OCI-LY7 (cell line): Measurements from ENCODE around the gene SLC4A5. TPM values are rescaled to one million over a fixed set of nuclear protein-coding genes. Genes with fewer than 3 reads are reported as not detected.
A peak's percentile ranks its signal among the peaks of the same experiment; 100 is the strongest.

Experiments
- BruUV-seq: library from RNA; stranded (reverse); fragments of 400-500 nt; replicated peaks from 2 replicates; lab custom pipeline; 2021; lab: Mats Ljungman, UMichigan
- CTCF ChIA-PET: fragments of 300-600 bp; sonication (Branson Sonifier 250); formaldehyde crosslinking; loops from one replicate; lab custom pipeline; 2022; ENCODE audit warnings: antibody characterized with exemption; ENCODE audit not compliant: unreplicated experiment; lab: Charles Lee
- POLR2A ChIA-PET: fragments of 300-600 bp; sonication (Branson Sonifier 250); formaldehyde crosslinking; loops from one replicate; lab custom pipeline; 2022; ENCODE audit warnings: antibody characterized with exemption; lab: Charles Lee
- DNase-seq: peaks from one replicate; pipeline ENCODE4 v3.0.0-alpha.2; 2015; ENCODE audit warnings: low spot score
- H2AFZ ChIP-seq: fragments of 200-600 bp; sonication (generic), shearing (Covaris generic); 2 replicates; pipeline ENCODE4 v1.6.1; 2014; ENCODE audit warnings: mild to moderate bottlenecking, antibody characterized with exemption, low read length, moderate library complexity
- H3K27ac ChIP-seq: fragments of 200-600 bp; sonication (generic); 2 replicates; pipeline ENCODE4 v1.5.1; 2014; ENCODE audit warnings: mixed run types, low read depth, mild to moderate bottlenecking, moderate library complexity, low read length, inconsistent platforms; ENCODE audit not compliant: poor library complexity, severe bottlenecking
- H3K36me3 ChIP-seq: fragments of 200-600 bp; sonication (generic); 2 replicates; pipeline ENCODE4 v1.6.1; 2014; ENCODE audit warnings: mild to moderate bottlenecking, antibody characterized with exemption, low read length, moderate library complexity, mixed read lengths; ENCODE audit not compliant: insufficient read depth
- H3K4me1 ChIP-seq: fragments of 200-600 bp; sonication (generic); 2 replicates; pipeline ENCODE4 v1.5.1; 2014; ENCODE audit warnings: mild to moderate bottlenecking, low read length; ENCODE audit not compliant: insufficient read depth, poor library complexity, severe bottlenecking
- H3K4me2 ChIP-seq: fragments of 200-600 bp; sonication (generic); 2 replicates; pipeline ENCODE4 v1.6.1; 2014; ENCODE audit warnings: mild to moderate bottlenecking, low read length
- H3K4me3 ChIP-seq: fragments of 200-600 bp; sonication (generic); 2 replicates; pipeline ENCODE4 v1.5.1; 2014; ENCODE audit warnings: mild to moderate bottlenecking, low read depth, low read length; ENCODE audit not compliant: poor library complexity, severe bottlenecking
- H3K79me2 ChIP-seq: fragments of 200-600 bp; sonication (generic); 2 replicates; pipeline ENCODE4 v1.6.1; 2016; ENCODE audit warnings: low read depth, mild to moderate bottlenecking, low read length, moderate library complexity, mixed read lengths; ENCODE audit not compliant: insufficient read depth
- H3K9me2 ChIP-seq: fragments of 200-600 bp; sonication (generic); 2 replicates; pipeline ENCODE4 v1.6.1; 2016; ENCODE audit warnings: mild to moderate bottlenecking, low read length, mixed read lengths; ENCODE audit not compliant: insufficient read depth
- H3K9me3 ChIP-seq: fragments of 200-600 bp; sonication (generic); 2 replicates; pipeline ENCODE4 v1.6.1; 2014; ENCODE audit warnings: mild to moderate bottlenecking, mixed run types, low read length, mixed read lengths
- H4K20me1 ChIP-seq: fragments of 200-600 bp; sonication (generic); 2 replicates; pipeline ENCODE4 v1.6.1; 2014; ENCODE audit warnings: mild to moderate bottlenecking, antibody characterized with exemption, low read length, moderate library complexity, mixed read lengths; ENCODE audit not compliant: insufficient read depth
- EZH2phosphoT487 ChIP-seq: fragments of 200-600 bp; sonication (generic); IDR thresholded peaks from 2 replicates; pipeline ENCODE4 v1.6.1; 2018; ENCODE audit warnings: low read depth, borderline replicate concordance, mild to moderate bottlenecking, mixed run types, antibody characterized with exemption, low read length, moderate library complexity, mixed read lengths
- intact Hi-C: fragments of 100-400 bp; cut with micrococcal nuclease; formaldehyde crosslinking; loops from one replicate; pipeline ENCODE4 v1.10.0; 2022; ENCODE audit not compliant: unreplicated experiment
- total RNA-seq, 2 experiments: library from RNA; depleted of rRNA in 1 of 2; stranded (reverse); fragments of >200 nt in 1 of 2; shearing (Covaris generic) in 1 of 2; gene quantifications; 2 replicates each; pipeline ENCODE4 v1.2.3, GENCODE V29; 2014 to 2022
- TF ChIP-seq, protein P1 (sequence below): fragments of 200-600 bp; sonication (generic); conservative IDR thresholded peaks from 2 replicates; pipeline ENCODE4 v1.5.1; 2014; ENCODE audit warnings: mild to moderate bottlenecking, antibody characterized with exemption, low read length, moderate library complexity, mixed read lengths

The SLC4A5 gene
- total RNA-seq, 2 experiments from 2014 or later: 1.2 to 7.0 TPM

DNA sequence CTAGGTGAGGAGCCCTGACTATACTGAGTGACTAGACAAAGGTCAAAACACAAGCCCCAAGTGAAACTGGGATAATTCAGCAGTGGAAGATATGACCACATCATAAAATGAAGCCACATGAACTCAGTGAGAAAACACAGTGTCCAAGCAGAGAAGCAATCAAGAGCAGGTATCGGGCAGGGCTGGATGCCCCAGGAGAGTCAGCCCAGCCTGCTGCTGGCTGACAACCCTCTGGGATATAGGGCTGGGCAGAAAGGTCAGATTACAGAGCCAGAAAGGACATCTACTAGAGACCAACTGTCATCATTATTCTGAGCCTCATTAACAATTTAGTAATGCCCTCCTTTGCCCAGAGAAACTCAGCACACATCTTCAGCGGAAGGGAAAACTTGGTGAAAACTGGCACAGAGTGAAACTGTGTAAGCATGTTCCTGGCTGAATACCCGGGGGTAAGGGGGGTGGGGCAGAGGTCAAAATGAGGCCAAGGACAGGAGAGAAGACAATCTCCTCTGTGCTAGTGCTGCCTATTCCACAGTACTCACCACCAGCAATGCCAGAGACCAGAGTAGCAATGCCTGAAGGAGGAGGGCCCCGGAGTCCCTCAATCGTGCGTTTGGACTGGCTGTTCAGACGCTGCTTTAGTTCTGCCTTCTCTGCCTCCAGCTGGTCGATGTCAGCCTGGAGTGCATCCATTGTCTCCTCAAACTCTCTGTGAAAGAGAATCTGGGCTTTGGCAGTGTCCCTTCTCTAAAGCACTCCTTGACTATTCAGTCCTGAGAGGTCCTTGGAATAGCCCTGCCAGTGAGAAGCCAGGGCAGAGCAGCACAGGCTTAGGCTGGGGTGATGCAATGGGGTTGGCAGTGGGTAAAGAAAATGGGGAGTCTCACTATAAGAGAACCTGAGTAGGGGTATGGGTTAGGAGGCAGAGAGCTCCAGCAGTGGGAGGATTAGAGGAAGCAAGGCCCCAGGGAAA is 21.6 kb upstream of the SLC4A5 start:
- H3K27ac ChIP-seq: no peak overlapping the region
- H4K20me1 ChIP-seq: no peaks in the 10 kb centered on the region
- no peaks in the 10 kb centered on the region for H3K4me1 ChIP-seq
- H3K9me3 ChIP-seq: no peaks in the 10 kb centered on the region
- BruUV-seq: no TSS peak
- POLR2A ChIA-PET: no interaction called here
- no peaks in the 10 kb centered on the region for H3K79me2 ChIP-seq
- peaks cover 97% of the 10 kb centered on the region for H3K36me3 ChIP-seq
- H3K9me2 ChIP-seq: no peaks in the 10 kb centered on the region
- no peak for TF ChIP-seq EZH2phosphoT487
- TF ChIP-seq, protein P1, sequence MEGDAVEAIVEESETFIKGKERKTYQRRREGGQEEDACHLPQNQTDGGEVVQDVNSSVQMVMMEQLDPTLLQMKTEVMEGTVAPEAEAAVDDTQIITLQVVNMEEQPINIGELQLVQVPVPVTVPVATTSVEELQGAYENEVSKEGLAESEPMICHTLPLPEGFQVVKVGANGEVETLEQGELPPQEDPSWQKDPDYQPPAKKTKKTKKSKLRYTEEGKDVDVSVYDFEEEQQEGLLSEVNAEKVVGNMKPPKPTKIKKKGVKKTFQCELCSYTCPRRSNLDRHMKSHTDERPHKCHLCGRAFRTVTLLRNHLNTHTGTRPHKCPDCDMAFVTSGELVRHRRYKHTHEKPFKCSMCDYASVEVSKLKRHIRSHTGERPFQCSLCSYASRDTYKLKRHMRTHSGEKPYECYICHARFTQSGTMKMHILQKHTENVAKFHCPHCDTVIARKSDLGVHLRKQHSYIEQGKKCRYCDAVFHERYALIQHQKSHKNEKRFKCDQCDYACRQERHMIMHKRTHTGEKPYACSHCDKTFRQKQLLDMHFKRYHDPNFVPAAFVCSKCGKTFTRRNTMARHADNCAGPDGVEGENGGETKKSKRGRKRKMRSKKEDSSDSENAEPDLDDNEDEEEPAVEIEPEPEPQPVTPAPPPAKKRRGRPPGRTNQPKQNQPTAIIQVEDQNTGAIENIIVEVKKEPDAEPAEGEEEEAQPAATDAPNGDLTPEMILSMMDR: no peak
- no peak overlapping the region for H3K4me3 ChIP-seq
- H2AFZ ChIP-seq: no peak overlapping the region
- intact Hi-C loops: no loop called here
- CTCF ChIA-PET: no interaction called here
- no peak for DNase-seq
- no peak overlapping the region for H3K4me2 ChIP-seq

DNA sequence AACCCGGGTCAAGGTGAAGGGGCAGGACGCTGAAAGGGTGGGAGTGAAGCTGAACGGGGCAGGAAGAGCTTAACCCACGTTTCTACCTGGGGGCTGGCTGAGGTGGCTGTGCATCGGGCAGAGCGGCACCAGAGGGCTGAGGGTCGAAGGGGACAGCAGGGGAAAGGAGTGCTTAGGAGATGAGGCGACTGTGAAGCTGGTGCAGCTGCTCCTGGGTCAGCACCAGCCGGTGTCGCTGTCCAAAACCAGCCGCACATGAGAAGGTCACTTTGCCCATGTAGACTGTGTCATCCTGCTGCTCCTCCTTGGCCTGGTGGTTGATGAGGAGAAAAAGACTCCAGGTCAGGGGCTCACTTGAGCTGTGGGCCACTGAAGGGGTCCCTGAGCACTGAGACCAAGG is 18.1 kb upstream of the SLC4A5 start:
- no peaks in the 10 kb centered on the region for H3K79me2 ChIP-seq
- H3K9me3 ChIP-seq: no peaks in the 10 kb centered on the region
- H3K9me2 ChIP-seq: no peaks in the 10 kb centered on the region
- no peak overlapping the region for H3K27ac ChIP-seq
- no peak overlapping the region for H3K4me3 ChIP-seq
- H3K4me2 ChIP-seq: no peak overlapping the region
- H3K36me3 ChIP-seq: peaks cover 87% of the 10 kb centered on the region
- no peaks in the 10 kb centered on the region for H4K20me1 ChIP-seq
- POLR2A ChIA-PET: no interaction called here
- no peak for DNase-seq
- H3K4me1 ChIP-seq: no peaks in the 10 kb centered on the region
- no peak overlapping the region for H2AFZ ChIP-seq
- TF ChIP-seq, protein P1: no peak
- CTCF ChIA-PET: no interaction called here
- TSS peak; percentile 74 for BruUV-seq
- intact Hi-C loops: no loop called here

DNA sequence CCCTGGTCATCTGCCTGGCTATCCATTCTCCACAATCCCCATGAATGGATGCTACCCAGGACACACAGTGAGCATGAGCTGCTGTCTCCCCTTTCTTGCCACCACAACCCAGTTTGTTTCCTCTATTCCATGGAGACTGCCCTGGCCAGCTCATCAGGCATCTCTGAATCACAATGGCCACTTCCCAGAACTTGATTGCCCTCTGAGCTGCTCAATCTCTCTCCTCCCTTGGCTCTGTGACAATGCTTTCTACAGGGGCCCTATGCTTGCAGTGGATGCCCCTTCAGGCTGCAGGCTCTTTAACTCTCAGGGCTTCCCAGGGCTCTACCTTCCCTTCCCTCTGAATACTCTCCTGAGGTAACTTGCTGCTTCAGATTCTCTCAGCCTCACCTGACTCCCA is 14.4 kb upstream of the SLC4A5 start:
- POLR2A ChIA-PET: interaction anchor here (1.1 kb wide), 1 partner anchor 108 kb away, joined by 3 read pairs; no protein-coding TSS in a partner anchor
- no peaks in the 10 kb centered on the region for H3K79me2 ChIP-seq
- no peaks in the 10 kb centered on the region for H3K9me3 ChIP-seq
- CTCF ChIA-PET: no interaction called here
- H4K20me1 ChIP-seq: no peaks in the 10 kb centered on the region
- intact Hi-C loops: no loop called here
- no peak overlapping the region for H3K27ac ChIP-seq
- no TSS peak for BruUV-seq
- no peak overlapping the region for H3K4me3 ChIP-seq
- H3K36me3 ChIP-seq: peaks cover 56% of the 10 kb centered on the region
- no peak overlapping the region for H2AFZ ChIP-seq
- no peaks in the 10 kb centered on the region for H3K9me2 ChIP-seq
- TF ChIP-seq EZH2phosphoT487: no peak
- TF ChIP-seq, protein P1: no peak
- no peaks in the 10 kb centered on the region for H3K4me1 ChIP-seq
- no peak overlapping the region for H3K4me2 ChIP-seq
- DNase-seq: no peak
